OCI-LY1 (cell line): ENCODE measurements around the gene PIM1.
A peak's percentile ranks its signal among the peaks of the same experiment; 100 is the strongest.

Experiments used
- H2AFZ ChIP-seq: fragments of 200-600 bp; sonication (generic), shearing (Covaris generic); 2 replicates; pipeline ENCODE4 v1.6.0; 2014; ENCODE audit warnings: antibody characterized with exemption, mild to moderate bottlenecking, low read length
- H3F3A ChIP-seq: fragments of 200-600 bp; sonication (generic), shearing (Covaris generic); 2 replicates; pipeline ENCODE4 v1.6.0; 2014; ENCODE audit warnings: mild to moderate bottlenecking, antibody characterized with exemption, low read length, moderate library complexity; ENCODE audit not compliant: insufficient read depth
- H3K27ac ChIP-seq: fragments of 200-600 bp; sonication (generic); 2 replicates; pipeline ENCODE4 v1.5.1; 2014; ENCODE audit warnings: low read length, mixed run types, mild to moderate bottlenecking, low read depth; ENCODE audit not compliant: poor library complexity, severe bottlenecking
- H3K27me3 ChIP-seq: fragments of 200-600 bp; sonication (generic); 2 replicates; pipeline ENCODE4 v1.6.0; 2014; ENCODE audit warnings: antibody characterized with exemption, mild to moderate bottlenecking, low read length, moderate library complexity; ENCODE audit not compliant: insufficient read depth
- H3K36me3 ChIP-seq: fragments of 200-600 bp; sonication (generic); 2 replicates; pipeline ENCODE4 v1.6.1; 2014; ENCODE audit warnings: mild to moderate bottlenecking, antibody characterized with exemption, low read length, moderate library complexity, mixed read lengths; ENCODE audit not compliant: insufficient read depth
- H3K4me1 ChIP-seq: fragments of 200-600 bp; sonication (generic); 2 replicates; pipeline ENCODE4 v1.5.1; 2014; ENCODE audit warnings: mild to moderate bottlenecking, low read length, moderate library complexity; ENCODE audit not compliant: insufficient read depth, severe bottlenecking
- H3K4me2 ChIP-seq: fragments of 200-600 bp; sonication (generic), shearing (Covaris generic); 2 replicates; pipeline ENCODE4 v1.6.1; 2014; ENCODE audit warnings: low read length
- H3K4me3 ChIP-seq: fragments of 200-600 bp; sonication (generic); 2 replicates; pipeline ENCODE4 v1.5.1; 2014; ENCODE audit warnings: low read length, low read depth, mild to moderate bottlenecking, mixed read lengths; ENCODE audit not compliant: poor library complexity, severe bottlenecking
- H3K79me2 ChIP-seq: fragments of 200-600 bp; shearing (Covaris generic); 2 replicates; pipeline ENCODE4 v1.6.1; 2016; ENCODE audit warnings: mixed run types, low read length, mixed read lengths; ENCODE audit not compliant: insufficient read depth
- H3K9ac ChIP-seq: fragments of 200-600 bp; sonication (generic), shearing (Covaris generic); 2 replicates; pipeline ENCODE4 v1.6.1; 2014; ENCODE audit warnings: mild to moderate bottlenecking, low read length, mixed read lengths
- H3K9me2 ChIP-seq: fragments of 200-600 bp; sonication (generic), shearing (Covaris generic); 2 replicates; pipeline ENCODE4 v1.6.1; 2014; ENCODE audit warnings: low read depth, mild to moderate bottlenecking, low read length, mixed read lengths
- H3K9me3 ChIP-seq: fragments of 200-600 bp; shearing (Covaris generic); 2 replicates; pipeline ENCODE4 v1.6.1; 2014; ENCODE audit warnings: low read length, mixed read lengths
- H4K20me1 ChIP-seq: fragments of 200-600 bp; sonication (generic), shearing (Covaris generic); 2 replicates; pipeline ENCODE4 v1.6.0; 2016; ENCODE audit warnings: mild to moderate bottlenecking, low read length; ENCODE audit not compliant: insufficient read depth
- CTCF ChIP-seq: fragments of 200-600 bp; sonication (generic), shearing (Covaris generic); IDR thresholded peaks from 2 replicates; pipeline ENCODE4 v1.5.1; 2017; ENCODE audit warnings: mild to moderate bottlenecking, antibody characterized with exemption, low read length, moderate library complexity, mixed read lengths
- EZH2 ChIP-seq: fragments of 200-600 bp; sonication (generic), shearing (Covaris generic); IDR thresholded peaks from 2 replicates; pipeline ENCODE4 v1.8.0; 2017; ENCODE audit warnings: borderline replicate concordance, mixed run types, mild to moderate bottlenecking, antibody characterized with exemption, low read length, moderate library complexity, mixed read lengths

PIM1 gene

GRCh38 chr6:37142050-37142614, 27.8 kb upstream of the PIM1 start:
- peak overlapping the region; percentile 94 for H3K27ac ChIP-seq
- peaks cover 62% of the 10 kb centered on the region for H3K4me1 ChIP-seq
- peaks cover 12% of the 10 kb centered on the region; the same call in 1 of the 2 replicates for H3F3A ChIP-seq
- no peaks in the 10 kb centered on the region for H3K27me3 ChIP-seq
- H3K9ac ChIP-seq, result peak overlapping the region; percentile 33; the same call in 1 of the 2 replicates
- TF ChIP-seq CTCF (no peak), EZH2 (no peak)
- H3K4me2 ChIP-seq, result peak overlapping the region; percentile 23; the same call in 1 of the 2 replicates
- no peaks in the 10 kb centered on the region for H3K79me2 ChIP-seq
- H3K4me3 ChIP-seq, result no peak overlapping the region
- H4K20me1 ChIP-seq, result no peaks in the 10 kb centered on the region
- no peaks in the 10 kb centered on the region for H3K9me2 ChIP-seq
- no peaks in the 10 kb centered on the region for H3K36me3 ChIP-seq
- no peak overlapping the region for H2AFZ ChIP-seq
- H3K9me3 ChIP-seq, result no peaks in the 10 kb centered on the region

GRCh38 chr6:37143585-37143984, 26.4 kb upstream of the PIM1 start:
- Histone ChIP-seq H3K9me2 (no peaks in the 10 kb centered on the region), H3K4me3 (no peak overlapping the region), H3K4me2 (peak overlapping the region; percentile 59; the same call in 1 of the 2 replicates), H3K9me3 (no peaks in the 10 kb centered on the region), H3K27ac (peak overlapping the region; percentile 94), H3F3A (peaks cover 12% of the 10 kb centered on the region; the same call in 1 of the 2 replicates), H3K79me2 (no peaks in the 10 kb centered on the region), H4K20me1 (no peaks in the 10 kb centered on the region), H3K9ac (peak overlapping the region; percentile 37; the same call in 1 of the 2 replicates), H3K36me3 (no peaks in the 10 kb centered on the region), H2AFZ (no peak overlapping the region), H3K27me3 (no peaks in the 10 kb centered on the region), H3K4me1 (peaks cover 51% of the 10 kb centered on the region)
- TF ChIP-seq EZH2 (no peak), CTCF (no peak)

- Histone ChIP-seq H3K4me2 (peak overlapping the region; percentile 12; the same call in 1 of the 2 replicates), H3K9me2 (no peaks in the 10 kb centered on the region), H3K4me1 (peaks cover 63% of the 10 kb centered on the region), H2AFZ (no peak overlapping the region), H3K27me3 (no peaks in the 10 kb centered on the region), H3K36me3 (no peaks in the 10 kb centered on the region), H3K79me2 (no peaks in the 10 kb centered on the region), H3K27ac (peak overlapping the region; percentile 94), H4K20me1 (no peaks in the 10 kb centered on the region), H3F3A (0 out of 2 replicates have a peak, but pooled peaks cover 5% of the 10 kb centered on the region), H3K4me3 (no peak overlapping the region), H3K9me3 (no peaks in the 10 kb centered on the region), H3K9ac (no peak overlapping the region; the same call in 1 of the 2 replicates)
- TF ChIP-seq CTCF (no peak), EZH2 (no peak)
Measured at GRCh38 chr6:37145443-37145842, 24.5 kb upstream of the PIM1 start.
